Erythroblast (primary cell): ENCODE results near the gene MYO10.

Experiments
- GATA1 ChIP-seq: IDR thresholded peaks from 2 replicates; pipeline ENCODE4 v1.6.1; 2011; ENCODE audit warnings: low read depth, mild to moderate bottlenecking, control low read depth, low read length, moderate library complexity
- POLR2A ChIP-seq: IDR thresholded peaks from 2 replicates; pipeline ENCODE4 v1.6.1; 2011; ENCODE audit warnings: mild to moderate bottlenecking, low read length

DNA sequence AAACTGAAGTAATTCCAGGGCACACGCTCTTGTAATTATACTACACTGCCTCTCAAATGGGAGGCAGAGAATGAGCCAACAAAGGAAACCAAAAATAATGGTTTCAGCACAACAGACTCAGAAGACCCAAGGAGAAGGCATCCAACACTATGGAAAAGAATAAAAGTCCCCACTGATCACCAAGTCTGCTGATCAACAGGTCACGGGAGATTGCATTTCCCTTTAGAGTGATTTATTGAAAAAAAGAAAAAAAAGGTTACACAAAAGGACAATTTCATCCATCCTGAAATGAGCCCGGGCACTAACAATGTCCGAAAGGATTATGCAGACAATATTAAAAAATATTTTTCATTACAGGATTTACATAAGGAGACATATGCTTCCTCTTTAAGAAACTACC, 28.8 kb downstream of the MYO10 start:
- TF ChIP-seq POLR2A (no peak), GATA1 (no peak)
